H7 (cell line): ENCODE measurements around the gene EPB41L4B. TPM values are rescaled to one million over a fixed set of nuclear protein-coding genes. Genes with fewer than 3 reads are reported as not detected.
"Not testable (repeated sequence)": the region's sequence is repeated elsewhere in the genome, so short reads cannot be mapped to it uniquely, and the experiment has no call there.

Experiments used
- DNase-seq: peaks from one replicate; pipeline ENCODE4 v3.0.0; 2012
- H3K27me3 ChIP-seq: 2 replicates; pipeline ENCODE4 v1.6.0; 2011; ENCODE audit warnings: mild to moderate bottlenecking, low read length; ENCODE audit not compliant: control insufficient read depth, insufficient read depth
- H3K36me3 ChIP-seq: replicated peaks from 2 replicates; pipeline ENCODE4 v1.5.1; 2011; ENCODE audit warnings: low read length; ENCODE audit not compliant: control insufficient read depth, insufficient read depth
- H3K4me3 ChIP-seq: 2 replicates; pipeline ENCODE4 v1.5.1; 2011; ENCODE audit warnings: low read depth, mild to moderate bottlenecking, control low read depth, low read length, moderate library complexity; ENCODE audit not compliant: insufficient read depth
- total RNA-seq: library from RNA; depleted of rRNA; stranded (reverse); fragments of >200 nt; shearing (Covaris generic); gene quantifications from 2 replicates; pipeline ENCODE4 v1.2.3, GENCODE V29; 2014; rRNA removed

Gene EPB41L4B
- total RNA-seq = 9.1 and 11.8 TPM in 2 replicates

DNA sequence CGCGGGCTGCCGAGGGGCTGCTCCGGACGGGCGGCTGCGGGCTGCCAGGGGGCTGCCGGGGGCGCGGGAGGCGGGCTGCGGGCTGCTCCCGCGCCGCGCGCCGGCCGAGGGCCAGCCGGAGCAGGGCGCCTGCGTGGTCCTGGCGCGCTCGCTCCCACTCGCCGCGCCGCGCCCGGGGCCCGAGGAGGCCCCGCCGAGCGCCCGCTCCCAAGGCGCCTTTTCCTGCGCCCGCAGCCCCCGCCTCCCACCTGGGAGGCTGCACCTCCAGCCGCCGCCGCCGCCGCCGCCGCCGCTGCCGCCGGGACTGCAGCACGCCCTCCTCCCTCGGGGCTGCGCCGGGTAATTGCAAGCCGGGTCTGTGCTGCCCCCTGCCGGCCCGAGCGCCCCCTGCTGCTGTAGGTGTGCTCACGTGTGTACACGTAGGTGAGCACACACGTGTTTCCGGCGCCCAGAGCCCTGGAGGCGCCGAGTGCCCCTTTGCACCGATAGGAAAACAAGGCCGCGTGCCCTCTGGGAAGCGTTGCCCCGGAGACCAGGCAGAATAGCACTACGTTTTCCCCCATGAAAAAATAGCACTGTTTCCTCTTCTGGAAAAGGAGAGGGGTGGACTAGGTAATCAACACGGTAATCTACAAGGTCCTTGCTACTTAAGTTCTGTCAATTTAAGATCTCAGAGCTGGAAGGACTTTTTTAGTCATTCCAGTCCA is at the start of gene EPB41L4B:
EPB41L4B (minus strand) TSS at position 318 of the 707 bp plus-strand sequence. CDS start 613 bp downstream, outside the sequence.
- peak within 1 kb of the TSS; percentile 80 for H3K4me3 ChIP-seq
- H3K27me3 ChIP-seq = peaks cover 9% of the 10 kb centered on the region
- DNase-seq = peak; percentile 93
- no peaks in the 10 kb centered on the region for H3K36me3 ChIP-seq

DNA sequence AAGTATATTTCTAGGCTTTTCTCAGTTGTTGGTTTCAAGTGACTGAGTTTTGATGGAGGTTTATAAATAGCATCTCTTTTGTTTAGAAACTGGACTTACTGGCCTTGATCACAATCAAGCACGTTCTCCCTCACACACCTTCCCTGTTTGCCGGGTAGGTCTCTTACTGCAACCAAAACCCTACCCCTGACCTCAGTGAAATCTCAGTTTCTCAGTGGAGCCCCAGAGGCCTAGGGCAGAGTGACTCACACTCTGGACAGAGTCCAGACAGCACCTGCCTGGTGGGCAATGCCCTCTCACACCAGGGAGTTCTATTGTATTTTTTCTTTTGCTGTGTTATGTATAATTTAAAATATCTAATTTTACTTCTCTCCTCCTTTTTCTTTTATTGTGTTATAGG is 48.4 kb upstream of the EPB41L4B start:
- no peak for DNase-seq
- Histone ChIP-seq H3K27me3 (no peaks in the 10 kb centered on the region), H3K4me3 (no peak overlapping the region), H3K36me3 (no peaks in the 10 kb centered on the region)

DNA sequence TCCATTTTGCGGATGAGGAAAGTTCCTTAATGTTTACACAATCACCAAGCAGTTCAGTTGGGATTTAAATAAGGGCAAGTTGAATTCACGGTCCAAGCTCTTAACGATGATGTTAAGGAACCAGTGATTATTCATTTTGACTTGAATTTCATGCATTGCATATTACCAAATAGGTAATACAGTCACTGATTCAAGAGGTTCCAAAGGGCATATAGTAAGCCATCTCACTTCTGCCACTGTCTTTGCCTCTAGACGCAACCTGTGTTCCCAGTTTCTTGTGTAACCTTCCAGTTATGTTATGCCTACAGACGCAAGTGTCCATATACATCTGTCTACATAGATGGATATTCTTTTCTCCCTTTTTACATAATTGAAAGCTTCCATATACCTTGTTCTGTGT is 39.9 kb upstream of the EPB41L4B start:
- H3K36me3 ChIP-seq = no peaks in the 10 kb centered on the region
- DNase-seq = no peak
- no peaks in the 10 kb centered on the region for H3K27me3 ChIP-seq
- no peak overlapping the region for H3K4me3 ChIP-seq

DNA sequence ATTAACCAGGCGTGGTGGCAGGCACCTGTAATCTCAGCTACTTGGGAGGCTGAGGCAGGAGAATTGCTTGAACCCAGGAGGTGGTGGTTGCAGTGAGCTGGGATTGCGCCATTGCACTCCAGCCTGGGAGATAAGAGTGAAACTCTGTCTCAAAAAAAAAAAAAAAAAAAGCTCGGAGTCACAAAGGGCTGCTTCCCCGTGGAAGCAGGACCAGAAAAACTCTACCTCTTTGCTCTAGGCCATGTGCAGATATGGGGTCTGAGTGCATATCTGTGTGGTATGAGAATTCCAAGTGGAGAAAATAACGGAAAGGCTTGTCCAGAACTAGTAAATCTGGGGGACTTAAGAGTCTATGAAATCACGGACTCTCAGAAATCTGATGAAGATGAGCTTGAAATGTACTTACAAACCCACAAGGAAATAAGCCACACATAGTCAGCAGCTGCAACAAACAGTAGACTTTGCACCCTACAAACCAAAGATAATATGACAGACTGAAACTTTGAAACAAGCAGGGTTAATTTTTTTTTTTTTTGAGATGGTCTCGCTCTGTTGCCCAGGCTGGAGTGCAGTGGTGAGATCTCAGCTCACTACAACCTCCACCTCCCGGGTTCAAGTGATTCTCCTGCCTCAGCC is 38.2 kb upstream of the EPB41L4B start:
- H3K4me3 ChIP-seq, H3K27me3 ChIP-seq: not testable (repeated sequence)

DNA sequence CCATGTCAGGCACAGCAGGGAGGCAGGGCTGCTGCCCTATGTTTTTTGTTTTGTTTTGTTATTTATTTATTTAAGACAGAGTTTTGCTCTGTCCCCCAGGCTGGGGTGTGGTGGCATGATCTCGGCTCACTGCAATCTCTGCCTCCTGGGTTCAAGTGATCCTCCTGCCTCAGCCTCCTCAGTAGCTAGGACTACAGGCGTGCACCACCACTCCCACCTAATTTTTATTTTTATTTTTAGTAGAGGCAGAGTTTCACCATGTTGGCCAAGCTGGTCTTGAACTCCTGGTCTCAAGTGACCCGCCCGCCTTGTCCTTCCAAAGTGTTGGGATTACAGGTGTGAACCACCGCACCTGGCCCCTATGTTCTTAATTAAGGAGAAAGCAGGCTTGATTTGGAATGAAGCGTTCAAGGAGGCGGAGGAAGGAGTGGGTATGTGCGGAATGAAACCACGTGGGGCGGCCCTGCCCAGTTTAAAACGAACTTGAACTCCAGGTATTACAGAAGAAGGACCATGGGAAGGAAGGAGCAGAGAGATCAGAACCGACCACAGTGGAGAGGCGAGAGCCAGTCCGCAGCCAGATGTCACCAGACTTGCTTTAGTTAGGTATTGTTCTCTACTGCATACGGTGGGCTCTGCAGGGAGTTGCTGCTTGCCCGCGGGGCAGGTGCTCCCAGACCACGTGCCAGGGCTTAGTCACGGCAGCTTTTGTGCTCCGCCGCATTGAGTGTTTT is 34.9 kb upstream of the EPB41L4B start:
- Histone ChIP-seq H3K27me3 (no peaks in the 10 kb centered on the region), H3K4me3 (no peak overlapping the region), H3K36me3 (no peaks in the 10 kb centered on the region)
- no peak for DNase-seq

More for the DNA sequence above, 38.2 kb upstream of the EPB41L4B start:
- not testable (repeated sequence) for H3K36me3 ChIP-seq, DNase-seq

DNA sequence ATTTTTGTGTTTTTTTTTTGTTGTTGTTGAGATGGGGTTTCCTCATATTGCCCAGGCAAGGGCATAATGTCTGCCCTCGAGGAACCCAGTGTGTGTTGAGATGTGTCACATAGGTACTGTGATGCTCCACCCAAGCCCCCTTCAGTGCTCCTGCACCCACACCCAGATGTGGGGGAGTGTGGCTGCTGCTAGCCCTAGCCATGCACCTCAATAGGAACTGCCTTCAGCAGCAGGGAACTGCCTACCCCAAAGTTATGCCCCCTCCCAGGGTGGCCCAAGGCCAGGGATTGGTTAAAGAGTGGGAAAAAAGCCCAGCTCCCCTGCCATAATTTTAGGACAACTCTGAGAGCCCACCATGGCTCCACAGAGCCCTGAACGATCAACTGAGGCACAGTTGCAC is 33.3 kb upstream of the EPB41L4B start:
- Histone ChIP-seq H3K4me3 (no peak overlapping the region), H3K36me3 (no peaks in the 10 kb centered on the region), H3K27me3 (no peaks in the 10 kb centered on the region)
- DNase-seq = no peak

DNA sequence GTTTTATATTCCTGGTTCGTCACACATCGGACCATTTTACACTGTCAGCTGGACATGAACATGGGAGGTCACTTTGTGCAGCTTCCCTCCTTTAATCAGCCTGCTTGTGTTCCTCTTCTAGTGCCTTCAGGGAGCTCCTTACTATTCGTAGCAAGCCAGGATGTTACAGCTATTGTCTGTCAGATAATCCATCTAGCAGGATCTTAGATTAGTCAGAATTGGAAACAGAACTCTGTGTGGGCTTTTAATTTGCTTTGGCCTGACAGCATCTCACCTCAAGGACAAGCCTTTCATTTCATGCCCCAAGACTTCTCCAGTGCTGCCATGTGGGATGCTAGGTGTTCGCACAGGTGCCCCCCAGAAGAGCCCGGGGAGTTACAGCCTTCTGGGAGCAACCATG is 30.2 kb upstream of the EPB41L4B start:
- H3K4me3 ChIP-seq = no peak overlapping the region
- H3K36me3 ChIP-seq = no peaks in the 10 kb centered on the region
- H3K27me3 ChIP-seq = no peaks in the 10 kb centered on the region
- no peak for DNase-seq

DNA sequence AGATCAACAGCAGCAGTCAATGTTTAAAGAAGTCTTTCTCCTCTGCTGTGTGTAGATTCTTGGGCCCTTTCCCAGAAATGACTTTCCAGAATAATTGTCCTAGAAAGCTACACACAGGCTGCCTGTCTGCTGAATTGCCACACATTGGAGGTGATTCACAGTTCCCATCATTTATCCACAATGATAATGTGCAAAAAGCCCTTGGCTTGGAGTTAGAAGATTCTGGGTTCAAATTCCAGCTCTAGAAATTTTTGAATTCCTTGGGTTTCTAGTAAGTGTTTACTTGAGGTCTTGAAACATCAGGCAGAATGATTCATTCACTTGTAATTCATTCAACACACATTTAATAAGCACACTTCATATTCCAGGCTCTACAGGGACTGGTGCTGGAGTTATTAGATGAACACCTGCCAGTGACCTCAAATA is 28.6 kb upstream of the EPB41L4B start:
- no peak for DNase-seq
- Histone ChIP-seq H3K4me3 (no peak overlapping the region), H3K36me3 (no peaks in the 10 kb centered on the region), H3K27me3 (no peaks in the 10 kb centered on the region)

DNA sequence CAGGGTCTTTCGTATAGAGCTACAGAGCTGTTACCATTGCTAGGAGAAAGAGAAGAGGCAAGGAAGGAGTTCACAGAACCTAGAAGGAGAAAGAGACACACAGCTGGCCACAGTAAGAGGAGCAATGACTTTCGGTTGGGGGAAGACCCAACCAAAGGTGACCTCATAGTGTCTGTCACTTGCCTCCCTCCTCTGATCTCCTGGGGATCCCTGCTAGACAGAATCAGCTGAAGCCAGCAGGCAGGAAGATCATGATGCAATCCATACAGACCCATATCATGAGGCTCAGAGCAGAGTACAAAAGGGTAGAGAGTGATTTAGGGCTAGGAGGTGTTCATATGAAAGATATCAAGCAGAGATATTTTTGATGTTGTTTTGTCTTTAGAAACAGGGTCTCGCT is 26.0 kb upstream of the EPB41L4B start:
- no peaks in the 10 kb centered on the region for H3K27me3 ChIP-seq

DNA sequence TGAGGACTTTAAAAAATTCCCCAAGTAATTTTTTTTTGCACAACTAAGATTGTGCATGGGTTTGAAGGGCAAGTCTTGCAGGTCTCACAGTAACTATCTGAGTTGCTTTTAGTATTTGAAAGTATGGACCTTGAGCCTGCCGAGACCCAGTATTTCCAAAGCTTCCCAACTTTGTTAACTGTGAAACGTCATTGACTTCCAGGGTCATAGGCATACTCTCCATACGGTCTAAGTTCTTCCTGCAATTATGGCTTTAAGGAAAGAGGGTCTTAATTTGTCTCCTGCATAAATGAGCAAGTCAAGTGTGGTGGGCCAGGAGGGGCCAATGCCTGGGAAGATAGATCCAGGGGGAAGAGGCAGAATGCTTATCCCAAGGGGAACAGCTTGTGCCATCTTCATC is 24.0 kb upstream of the EPB41L4B start:
- DNase-seq = no peak
- Histone ChIP-seq H3K36me3 (no peaks in the 10 kb centered on the region), H3K4me3 (no peak overlapping the region), H3K27me3 (no peaks in the 10 kb centered on the region)

More for the DNA sequence above, 26.0 kb upstream of the EPB41L4B start:
- Histone ChIP-seq H3K4me3 (no peak overlapping the region), H3K36me3 (no peaks in the 10 kb centered on the region)
- DNase-seq = no peak

DNA sequence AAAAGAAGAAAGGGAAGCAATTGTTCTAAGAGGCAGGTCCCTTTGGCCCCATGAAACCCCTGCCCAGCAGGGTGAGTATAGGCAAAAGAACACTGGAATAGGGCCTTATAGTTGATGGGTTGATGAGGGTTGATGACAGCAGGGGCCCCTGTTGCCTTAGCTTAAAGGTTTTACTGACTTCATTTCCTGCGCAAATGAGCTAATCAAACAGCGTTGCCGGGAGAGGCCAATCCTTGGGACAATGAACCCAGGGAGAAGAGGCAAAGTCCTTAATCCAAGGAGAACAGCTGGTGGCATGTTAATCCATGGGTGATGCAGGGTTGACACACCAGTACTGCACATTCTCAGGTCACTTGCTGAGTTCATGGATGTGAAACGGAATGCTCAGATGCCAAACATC is 22.0 kb upstream of the EPB41L4B start:
- H3K4me3 ChIP-seq = no peak overlapping the region
- no peaks in the 10 kb centered on the region for H3K27me3 ChIP-seq
- DNase-seq = no peak
- H3K36me3 ChIP-seq = no peaks in the 10 kb centered on the region

DNA sequence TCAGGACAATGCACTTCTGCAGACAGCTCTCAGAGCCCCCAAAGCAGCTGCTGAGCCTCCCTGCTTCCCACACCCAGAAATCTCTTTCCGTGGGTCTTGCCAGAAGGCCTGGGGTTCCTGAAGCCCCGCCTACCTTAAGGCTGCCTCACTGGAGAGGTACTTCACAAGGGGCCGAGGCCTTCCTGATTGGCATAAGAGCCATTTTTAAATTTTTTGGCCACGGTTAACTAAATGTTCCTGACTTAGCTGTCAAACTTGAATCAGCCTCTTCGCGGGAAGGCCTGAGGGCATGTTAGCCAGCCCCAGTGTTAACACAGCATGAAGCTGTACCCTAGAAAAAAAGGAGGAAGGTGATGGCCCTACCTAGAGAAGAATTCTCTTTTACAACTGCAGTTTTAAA is 20.7 kb upstream of the EPB41L4B start:
- DNase-seq = no peak
- H3K27me3 ChIP-seq = no peaks in the 10 kb centered on the region

DNA sequence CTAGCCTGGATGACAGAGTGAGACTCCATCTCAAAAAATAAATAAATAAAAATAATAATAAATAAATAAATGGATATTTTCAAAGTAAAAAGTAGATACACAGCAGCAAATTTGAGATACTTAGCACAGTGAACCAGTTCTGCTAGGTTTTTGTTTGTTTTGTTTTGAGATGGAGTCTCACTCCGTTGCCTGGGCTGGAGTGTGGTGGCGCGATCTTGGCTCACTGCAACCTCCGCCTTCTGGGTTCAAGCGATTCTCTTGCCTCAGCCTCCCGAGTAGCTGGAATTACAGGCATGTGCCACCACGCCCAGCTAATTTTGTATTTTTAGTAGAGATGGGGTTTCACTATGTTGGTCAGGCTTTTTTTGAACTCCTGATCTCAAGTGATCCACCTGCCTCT is 20.1 kb upstream of the EPB41L4B start:
- DNase-seq, H3K4me3 ChIP-seq, H3K36me3 ChIP-seq, H3K27me3 ChIP-seq: not testable (repeated sequence)

More for the DNA sequence above, 20.7 kb upstream of the EPB41L4B start:
- H3K4me3 ChIP-seq = no peak overlapping the region
- H3K36me3 ChIP-seq = no peaks in the 10 kb centered on the region

DNA sequence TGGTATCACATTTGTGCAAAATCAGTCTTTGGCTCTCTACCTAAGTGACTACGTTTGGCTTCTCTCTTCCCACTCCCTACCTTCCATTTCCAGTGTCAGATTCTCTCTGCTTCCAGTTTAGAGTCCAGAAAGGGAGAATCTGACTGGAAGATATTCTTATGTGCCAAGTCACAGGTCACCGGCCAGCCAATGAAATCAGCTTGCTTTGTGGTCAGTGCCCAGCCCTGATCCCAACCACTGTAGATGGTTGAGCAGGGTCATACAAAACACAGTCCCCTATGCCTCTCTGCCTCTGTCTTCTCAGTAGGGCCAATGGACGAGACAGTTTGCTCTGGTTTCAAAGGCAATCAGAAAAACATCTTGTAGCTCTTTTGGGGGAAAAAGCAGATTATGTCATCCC is 15.6 kb upstream of the EPB41L4B start:
- Histone ChIP-seq H3K4me3 (no peak overlapping the region), H3K27me3 (no peaks in the 10 kb centered on the region), H3K36me3 (no peaks in the 10 kb centered on the region)
- DNase-seq = no peak

DNA sequence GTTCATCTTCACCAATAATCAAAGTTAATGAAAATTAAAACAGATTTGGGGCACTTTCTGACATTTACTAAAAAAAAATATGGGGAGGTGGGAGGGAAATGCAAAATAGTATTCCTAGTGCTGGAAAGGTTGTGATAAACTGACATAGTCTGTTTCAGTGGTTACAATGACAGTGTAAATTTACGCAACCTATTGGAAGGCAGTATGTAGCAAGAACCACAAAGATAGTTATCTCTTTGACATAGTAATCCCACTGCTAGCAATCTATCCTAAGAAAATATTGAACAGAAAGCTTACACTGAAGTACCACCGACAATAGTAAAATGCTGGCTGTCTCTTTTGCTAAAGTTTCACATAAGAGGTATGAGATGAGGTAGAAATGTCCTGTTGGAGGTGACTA is 15.1 kb upstream of the EPB41L4B start:
- no peaks in the 10 kb centered on the region for H3K36me3 ChIP-seq
- DNase-seq = no peak
- H3K4me3 ChIP-seq = no peak overlapping the region
- H3K27me3 ChIP-seq = no peaks in the 10 kb centered on the region
